HUES48 (cell line): Measurements from ENCODE around the gene ZNRF4.

ENCODE experiments used
- H3K27ac ChIP-seq: one replicate; pipeline ENCODE4 v1.7.0; 2013; ENCODE audit warnings: low read depth, low read length, inconsistent platforms
- H3K27me3 ChIP-seq: 2 replicates; pipeline ENCODE4 v1.6.1; 2013; ENCODE audit warnings: mild to moderate bottlenecking, low read length; ENCODE audit not compliant: control insufficient read depth, insufficient read depth
- H3K36me3 ChIP-seq: 2 replicates; pipeline ENCODE4 v1.6.1; 2013; ENCODE audit warnings: low read length; ENCODE audit not compliant: control insufficient read depth, insufficient read depth
- H3K4me1 ChIP-seq: 2 replicates; pipeline ENCODE4 v1.6.1; 2013; ENCODE audit warnings: mild to moderate bottlenecking, low read length; ENCODE audit not compliant: control insufficient read depth, insufficient read depth
- H3K4me3 ChIP-seq: 2 replicates; pipeline ENCODE4 v1.5.1; 2013; ENCODE audit warnings: mild to moderate bottlenecking, low read depth, low read length
- H3K9ac ChIP-seq: 2 replicates; pipeline ENCODE4 v1.6.1; 2013; ENCODE audit warnings: mild to moderate bottlenecking, low read depth, low read length, moderate library complexity
- H3K9me3 ChIP-seq: 2 replicates; pipeline ENCODE4 v1.6.1; 2013; ENCODE audit warnings: low read length; ENCODE audit not compliant: control insufficient read depth, insufficient read depth

Gene ZNRF4

DNA sequence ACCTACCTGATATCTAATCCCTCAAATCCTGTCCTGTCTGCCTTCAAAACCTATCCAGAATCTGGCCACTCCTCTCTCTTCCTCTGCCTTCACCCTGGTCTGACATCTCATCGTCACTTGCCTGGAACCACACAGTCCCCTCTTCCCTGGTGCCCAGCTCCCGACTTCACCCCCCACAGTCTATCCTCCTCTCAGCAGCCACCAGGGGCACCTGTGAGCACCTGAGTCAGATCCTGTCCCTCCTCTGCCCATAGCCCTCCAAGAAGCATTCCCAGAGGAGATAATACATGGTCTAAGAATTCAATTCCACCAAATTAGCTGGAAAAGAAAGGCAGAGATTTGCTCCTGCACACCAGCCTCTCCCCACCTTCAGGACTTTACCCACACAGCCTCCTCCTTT lies 48.9 kb downstream of the ZNRF4 start:
- H3K4me3 ChIP-seq = no peak overlapping the region
- no peaks in the 10 kb centered on the region; the same call in 1 of the 2 replicates for H3K4me1 ChIP-seq
- H3K27me3 ChIP-seq = peaks cover 32% of the 10 kb centered on the region
- H3K9me3 ChIP-seq = peaks cover 12% of the 10 kb centered on the region
- H3K9ac ChIP-seq = no peak overlapping the region
- no peaks in the 10 kb centered on the region for H3K36me3 ChIP-seq
- H3K27ac ChIP-seq = no peak overlapping the region
